Stimulated activated CD8-positive, alpha-beta memory T cell treated with anti-CD3 and anti-CD28 coated beads, Interleukin-15, amount 100 ng/mL, for 48 hours (primary cell): ENCODE results near the gene KLHDC10.
"Not testable (repeated sequence)": the region's sequence is repeated elsewhere in the genome, so short reads cannot be mapped to it uniquely, and the experiment has no call there.

Source experiments
- DNase-seq, 2 donors: peaks; one replicate each; pipeline ENCODE4 v3.0.0-alpha.2; 2020; ENCODE audit warnings: low read depth in 2 of 2

The KLHDC10 gene

GRCh38 chr7:130118294-130118693, 48.0 kb downstream of the KLHDC10 start:
- no peak for DNase-seq

GRCh38 chr7:130118801-130119200, 48.5 kb downstream of the KLHDC10 start:
- DNase-seq = no peak

DNA sequence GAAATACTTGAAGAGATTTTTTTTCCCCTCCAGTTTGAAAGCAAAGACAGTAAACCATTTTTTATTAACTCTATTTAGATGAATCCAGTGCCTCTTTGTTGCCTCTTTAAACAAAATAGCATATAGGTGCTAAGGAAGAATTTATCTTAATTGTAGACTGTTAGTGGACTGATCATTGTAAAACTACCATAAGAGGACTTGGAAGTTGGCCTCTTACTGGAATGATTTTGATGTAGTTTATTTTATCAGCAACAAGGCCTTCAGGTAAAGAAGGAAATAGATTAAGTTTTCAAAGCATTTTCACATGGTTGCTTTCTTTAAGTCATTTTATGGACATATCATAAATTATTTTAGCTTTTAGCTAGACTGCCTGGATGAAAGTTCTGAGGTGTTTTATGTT, 53.2 kb downstream of the KLHDC10 start:
- DNase-seq = no peak

- no peak for DNase-seq
Observed at GRCh38 chr7:130124711-130125110, 54.4 kb downstream of the KLHDC10 start.

- DNase-seq = not testable (repeated sequence)
Observed at GRCh38 chr7:130126840-130127239, 56.5 kb downstream of the KLHDC10 start.

GRCh38 chr7:130127404-130127803, 57.1 kb downstream of the KLHDC10 start:
- DNase-seq = no peak

DNA sequence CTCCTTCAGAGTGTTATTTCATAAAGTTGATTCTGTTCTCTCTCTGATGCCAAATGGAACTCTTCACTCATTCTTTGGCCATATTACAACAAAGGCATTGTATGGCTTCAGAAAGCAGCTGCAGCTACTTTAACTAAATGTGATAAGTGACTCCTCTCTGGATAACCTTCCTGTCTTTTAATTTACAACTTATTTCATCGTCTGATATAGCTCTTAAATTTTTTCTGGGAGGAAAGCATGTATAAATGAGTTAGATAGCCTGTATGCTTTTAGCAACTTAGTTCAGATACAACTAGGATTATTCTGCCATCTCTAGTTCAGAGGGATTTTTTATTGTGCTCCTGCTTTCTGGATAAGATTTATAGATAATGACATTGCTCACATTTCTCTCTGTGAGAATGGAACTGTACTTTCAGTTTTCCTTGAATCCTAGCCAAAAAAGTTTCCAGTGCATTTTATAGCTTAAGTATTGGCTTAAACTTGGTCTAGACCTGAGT, 57.5 kb downstream of the KLHDC10 start:
- DNase-seq = no peak

DNA sequence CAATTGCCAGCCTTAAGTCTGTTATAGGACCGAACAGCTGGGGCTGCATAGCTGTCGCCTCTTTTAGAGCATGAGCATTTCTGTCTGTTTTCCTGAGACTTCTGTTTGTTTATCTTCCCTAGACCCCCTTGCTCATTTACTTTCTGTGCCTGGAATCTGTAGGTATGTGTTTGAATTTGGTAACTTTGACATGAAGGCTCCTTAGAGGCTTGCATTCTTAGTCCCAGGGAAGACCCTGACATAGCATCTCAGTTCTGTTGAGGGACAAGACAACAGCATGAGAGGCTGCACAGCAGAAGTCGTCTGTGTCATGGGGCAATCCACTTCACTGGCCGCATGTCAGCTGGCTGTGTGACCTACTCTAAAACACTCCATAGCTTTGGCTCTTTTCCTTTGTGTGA, 58.7 kb downstream of the KLHDC10 start:
- DNase-seq = no peak

DNA sequence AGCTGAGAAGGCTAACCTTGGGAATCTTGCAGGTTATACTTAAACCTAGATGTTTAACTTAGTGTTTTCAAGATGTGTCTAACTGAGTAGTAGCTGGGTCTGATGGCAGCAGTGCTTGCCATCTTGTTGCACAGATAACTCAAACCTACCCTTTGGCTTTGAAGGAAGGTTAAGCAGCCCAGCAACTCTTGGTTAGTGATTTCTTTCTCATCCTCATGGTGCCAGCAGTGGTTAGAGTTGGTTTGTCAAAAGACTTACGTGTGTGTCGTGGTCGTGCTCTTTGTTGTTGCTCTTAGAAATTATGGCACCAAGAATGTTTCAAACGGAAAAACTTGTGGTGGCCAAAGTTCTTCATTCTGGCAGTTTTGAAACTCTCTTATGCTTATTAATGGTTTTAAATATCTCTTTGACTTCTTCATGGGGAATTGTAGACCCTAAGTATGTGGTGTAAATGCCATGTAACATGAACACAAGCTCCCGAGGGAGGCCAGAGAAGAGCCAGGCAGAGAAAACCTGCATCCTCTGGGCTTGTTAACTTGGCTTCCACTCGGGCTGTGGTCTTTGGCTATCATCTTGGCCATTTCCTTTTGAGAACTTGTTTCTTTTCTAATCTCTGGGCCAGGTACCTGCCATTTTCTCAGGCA, 61.0 kb downstream of the KLHDC10 start:
- no peak for DNase-seq

GRCh38 chr7:130131964-130132875, 61.9 kb downstream of the KLHDC10 start:
- DNase-seq = no peak

DNA sequence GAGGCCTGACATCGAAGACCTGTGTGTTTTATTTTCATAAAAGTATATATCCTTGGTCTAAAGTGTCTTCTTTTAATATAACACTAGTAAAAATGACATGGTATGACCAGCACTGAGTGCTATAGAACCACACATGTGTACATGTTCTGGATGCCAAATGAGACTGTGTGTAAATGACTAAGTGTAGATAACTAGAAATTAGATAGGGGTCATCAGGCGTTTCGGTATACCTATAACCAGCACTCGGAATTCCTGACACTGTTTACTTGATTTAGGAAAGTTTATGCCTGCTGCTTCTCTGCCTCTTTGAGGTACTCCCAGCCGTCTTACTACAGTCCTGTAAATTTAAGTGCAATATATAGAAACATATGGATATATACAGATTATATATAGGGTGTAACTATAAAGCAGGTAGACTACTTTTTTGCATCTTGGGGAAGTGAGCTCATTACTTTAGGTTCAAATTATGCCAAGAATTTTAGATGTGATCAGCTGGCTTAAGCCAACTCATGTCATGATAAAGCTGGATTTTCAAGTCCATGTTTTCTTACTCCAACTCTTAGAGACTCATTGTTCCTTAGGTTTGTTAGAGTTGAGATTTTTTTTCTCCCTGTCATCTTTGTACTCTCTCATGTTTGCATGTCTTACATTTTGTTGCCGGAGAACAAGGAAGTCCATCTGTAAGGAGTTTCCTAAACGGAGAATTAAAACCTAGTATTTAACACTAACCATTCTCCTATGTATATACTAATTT, 62.9 kb downstream of the KLHDC10 start:
- DNase-seq = no peak

GRCh38 chr7:130134106-130134636, 63.8 kb downstream of the KLHDC10 start:
- no peak for DNase-seq

- DNase-seq = no peak
Observed at GRCh38 chr7:130134726-130135125, 64.4 kb downstream of the KLHDC10 start.

DNA sequence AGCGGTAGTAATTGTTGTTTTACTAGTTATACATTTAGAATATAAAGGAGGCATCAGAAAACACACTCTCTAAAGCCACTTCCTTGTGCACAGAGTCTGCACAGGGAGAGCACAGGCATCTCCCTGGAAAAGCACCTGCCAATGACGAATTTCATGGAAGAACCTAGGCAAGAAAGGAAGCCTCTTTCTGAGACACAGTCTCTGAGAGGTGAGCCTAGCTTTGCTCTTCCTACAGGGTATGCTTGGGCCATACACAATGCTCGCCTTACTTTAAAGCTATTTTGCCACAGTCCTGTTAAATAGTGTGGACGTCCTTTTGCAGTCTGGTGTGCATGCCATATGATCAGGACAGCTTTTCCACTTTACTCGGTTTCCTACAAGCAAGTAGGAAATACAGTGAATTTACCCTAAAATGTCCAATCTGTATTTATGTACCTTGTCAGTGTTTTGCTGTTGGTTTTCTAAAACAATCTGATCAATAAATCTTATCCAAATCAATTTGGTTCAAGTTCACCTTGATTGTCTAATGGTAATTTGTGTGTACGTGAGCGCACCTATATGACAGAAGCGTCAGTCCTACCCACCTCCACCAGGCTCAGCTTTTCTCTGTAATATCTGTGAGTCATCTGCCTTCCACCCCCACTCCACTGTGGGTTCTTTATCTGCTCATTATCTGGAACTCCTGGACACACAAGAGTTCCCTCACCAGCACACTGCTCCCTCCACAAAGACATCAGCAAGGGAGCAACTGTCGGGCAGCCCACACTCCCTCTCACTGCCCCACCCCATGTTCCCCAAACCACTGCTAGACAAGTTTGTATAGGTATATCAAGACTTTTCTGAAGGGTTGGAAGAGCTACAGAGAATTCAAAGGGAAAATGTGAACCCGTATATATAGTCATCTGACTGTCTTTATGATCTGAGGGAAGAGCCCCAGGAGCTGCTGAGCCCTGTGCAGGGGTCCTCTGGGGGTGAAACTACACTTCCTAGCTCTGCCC, 65.2 kb downstream of the KLHDC10 start:
- no peak for DNase-seq

GRCh38 chr7:130136579-130137167, 66.3 kb downstream of the KLHDC10 start:
- DNase-seq = no peak

GRCh38 chr7:130137207-130137606, 66.9 kb downstream of the KLHDC10 start:
- no peak for DNase-seq

- no peak for DNase-seq
Observed at GRCh38 chr7:130139193-130139960, 69.0 kb downstream of the KLHDC10 start.

DNA sequence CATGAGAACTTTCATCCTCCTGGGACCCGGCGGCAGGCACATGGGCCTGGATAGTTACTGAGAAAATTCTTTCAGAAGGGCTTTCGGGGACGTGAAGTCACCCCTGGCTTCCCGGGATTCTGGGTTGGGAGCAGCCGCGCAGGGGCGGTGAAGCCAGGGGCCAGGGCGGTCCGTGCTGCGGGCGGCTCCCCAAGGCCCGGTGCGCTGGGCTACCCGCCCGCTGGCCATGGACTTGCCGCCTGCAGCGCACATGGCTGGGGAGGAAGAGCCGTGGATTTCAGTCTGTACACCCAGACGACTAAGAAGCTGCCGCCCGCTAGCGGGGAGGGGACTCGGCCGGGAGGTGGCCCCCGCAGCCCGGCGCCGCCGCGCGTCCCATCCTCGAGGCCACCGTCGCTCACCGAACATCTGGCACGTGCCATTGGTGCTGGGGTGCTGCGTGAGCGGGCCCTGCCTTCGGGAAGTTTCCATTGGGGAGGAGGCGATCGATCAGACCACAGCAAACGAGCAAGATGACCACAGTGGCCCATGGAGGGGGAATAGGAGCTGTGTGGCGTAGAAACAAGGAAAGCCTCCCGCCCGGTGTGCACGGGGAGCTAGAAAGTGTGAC, 70.3 kb downstream of the KLHDC10 start:
- DNase-seq = no peak
